GM12801 (cell line): ENCODE data around the gene SLC6A16.

Experiments
- CTCF ChIP-seq: IDR thresholded peaks from one replicate; pipeline ENCODE4 v1.5.1; 2011; ENCODE audit warnings: control low read depth; ENCODE audit not compliant: insufficient read length; ENCODE audit errors: extremely low read depth

Gene SLC6A16

GRCh38 chr19:49247676-49248075 lies 77.3 kb downstream of the SLC6A16 start:
- no peak for TF ChIP-seq CTCF

GRCh38 chr19:49244256-49244655 lies 80.7 kb downstream of the SLC6A16 start:
- no peak for TF ChIP-seq CTCF

GRCh38 chr19:49243726-49244125 lies 81.3 kb downstream of the SLC6A16 start:
- TF ChIP-seq CTCF, result no peak

GRCh38 chr19:49243129-49243528 lies 81.9 kb downstream of the SLC6A16 start:
- no peak for TF ChIP-seq CTCF

GRCh38 chr19:49241769-49242168 lies 83.2 kb downstream of the SLC6A16 start:
- no peak for TF ChIP-seq CTCF
